Measurements from ENCODE around the gene SVIL. TPM values are rescaled to one million over a fixed set of nuclear protein-coding genes. Genes with fewer than 3 reads are reported as not detected.

SVIL gene
- polyA plus RNA-seq, 1 experiment = 47.9 TPM

DNA sequence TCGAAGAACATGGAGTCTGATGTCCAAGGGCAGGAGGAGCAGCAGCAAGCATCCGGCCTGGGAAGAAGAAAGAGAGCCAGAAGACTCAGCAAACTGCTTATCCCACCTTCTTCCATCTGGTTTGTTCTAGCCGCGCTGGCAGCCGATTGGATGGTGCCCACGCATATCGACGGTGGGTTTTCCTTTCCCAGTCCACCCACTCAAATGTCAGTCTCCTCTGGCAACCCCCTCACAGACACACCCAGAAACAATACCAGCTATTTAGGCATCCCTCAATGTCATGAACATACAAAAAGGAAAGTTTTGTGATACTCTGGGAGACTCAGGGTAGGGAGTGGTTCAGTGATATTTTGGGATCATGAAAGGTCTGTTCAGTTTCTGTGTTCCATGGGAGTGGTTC is 206.3 kb downstream of the SVIL start:
- POLR2A ChIA-PET = no interaction called here

DNA sequence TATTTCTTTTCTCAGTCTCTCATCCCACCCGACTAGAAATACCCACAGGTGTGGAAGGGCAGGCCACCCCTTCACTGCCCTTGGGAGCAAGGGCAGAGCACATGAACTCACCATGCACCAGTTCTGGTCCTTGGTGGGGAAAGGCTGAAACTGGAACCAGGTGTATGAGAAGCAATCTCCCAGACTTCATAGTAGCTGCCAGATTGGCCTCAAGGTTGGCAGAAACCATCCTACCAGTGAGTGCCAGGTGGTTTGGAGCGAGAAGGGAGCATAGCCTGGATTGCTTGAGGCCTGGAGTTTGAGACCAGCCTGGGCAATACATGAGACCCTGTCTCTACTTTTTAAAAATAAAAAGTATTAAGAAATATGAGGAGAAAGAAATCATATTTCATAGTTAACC is 207.1 kb downstream of the SVIL start:
- H3K27ac ChIP-seq (ENCODE audit: low read depth, low read length) = no peak overlapping the region
- H3K27me3 ChIP-seq (ENCODE audit: control insufficient read depth, insufficient read depth, low read length) = no peaks in the 10 kb centered on the region
- TF ChIP-seq, protein P1, sequence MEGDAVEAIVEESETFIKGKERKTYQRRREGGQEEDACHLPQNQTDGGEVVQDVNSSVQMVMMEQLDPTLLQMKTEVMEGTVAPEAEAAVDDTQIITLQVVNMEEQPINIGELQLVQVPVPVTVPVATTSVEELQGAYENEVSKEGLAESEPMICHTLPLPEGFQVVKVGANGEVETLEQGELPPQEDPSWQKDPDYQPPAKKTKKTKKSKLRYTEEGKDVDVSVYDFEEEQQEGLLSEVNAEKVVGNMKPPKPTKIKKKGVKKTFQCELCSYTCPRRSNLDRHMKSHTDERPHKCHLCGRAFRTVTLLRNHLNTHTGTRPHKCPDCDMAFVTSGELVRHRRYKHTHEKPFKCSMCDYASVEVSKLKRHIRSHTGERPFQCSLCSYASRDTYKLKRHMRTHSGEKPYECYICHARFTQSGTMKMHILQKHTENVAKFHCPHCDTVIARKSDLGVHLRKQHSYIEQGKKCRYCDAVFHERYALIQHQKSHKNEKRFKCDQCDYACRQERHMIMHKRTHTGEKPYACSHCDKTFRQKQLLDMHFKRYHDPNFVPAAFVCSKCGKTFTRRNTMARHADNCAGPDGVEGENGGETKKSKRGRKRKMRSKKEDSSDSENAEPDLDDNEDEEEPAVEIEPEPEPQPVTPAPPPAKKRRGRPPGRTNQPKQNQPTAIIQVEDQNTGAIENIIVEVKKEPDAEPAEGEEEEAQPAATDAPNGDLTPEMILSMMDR (IDR thresholded peaks at IDR 0.05; ENCODE audit: low read depth, low read length) = no peak
- no peak overlapping the region for H3K4me3 ChIP-seq (ENCODE audit: low read depth, low read length)
- ChIA-PET CTCF (interaction anchor here (2.0 kb wide), 1 partner anchor 20 kb away, joined by 6 read pairs; no protein-coding TSS in a partner anchor), POLR2A (no interaction called here)
- no peaks in the 10 kb centered on the region for H3K9me3 ChIP-seq (ENCODE audit: control insufficient read depth, insufficient read depth, low read length)
- no peak for DNase-seq (ENCODE audit: low read depth, low spot score)

More for the DNA sequence above, 206.3 kb downstream of the SVIL start:
- Histone ChIP-seq H3K9me3 (ENCODE audit: control insufficient read depth, insufficient read depth, low read length) (no peaks in the 10 kb centered on the region), H3K27me3 (ENCODE audit: control insufficient read depth, insufficient read depth, low read length) (no peaks in the 10 kb centered on the region), H3K4me3 (ENCODE audit: low read depth, low read length) (no peak overlapping the region), H3K27ac (ENCODE audit: low read depth, low read length) (no peak overlapping the region)
- TF ChIP-seq, protein P1 (IDR thresholded peaks at IDR 0.05; ENCODE audit: low read depth, low read length) = no peak
- CTCF ChIA-PET = interaction anchor here (1.0 to 2.0 kb wide), 5 partner anchors 8 to 68 kb away, joined by 3 to 6 read pairs (median 3); no protein-coding TSS in a partner anchor
- no peak for DNase-seq (ENCODE audit: low read depth, low spot score)

DNA sequence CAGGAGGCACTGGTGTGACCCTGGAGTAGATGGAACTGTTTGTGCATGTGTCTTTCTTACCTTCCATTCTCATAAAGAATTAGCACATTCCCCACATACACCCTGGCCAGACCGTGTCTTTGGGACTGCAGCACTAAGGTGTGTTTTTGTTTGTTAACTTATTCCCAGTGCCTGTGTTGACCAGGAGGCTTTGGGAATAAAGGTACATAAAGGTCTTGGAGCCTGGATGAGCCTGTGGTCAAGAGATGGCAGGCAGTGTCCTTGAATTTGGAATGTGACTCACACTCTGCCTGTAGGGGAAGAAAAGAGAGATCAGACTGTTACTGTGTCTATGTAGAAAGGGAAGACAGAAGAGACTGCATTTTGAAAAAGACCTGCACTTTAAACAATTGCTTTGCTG is 208.4 kb downstream of the SVIL start:
- no peak for DNase-seq (ENCODE audit: low read depth, low spot score)
- Histone ChIP-seq H3K9me3 (ENCODE audit: control insufficient read depth, insufficient read depth, low read length) (no peaks in the 10 kb centered on the region), H3K4me3 (ENCODE audit: low read depth, low read length) (no peak overlapping the region), H3K27me3 (ENCODE audit: control insufficient read depth, insufficient read depth, low read length) (no peaks in the 10 kb centered on the region), H3K27ac (ENCODE audit: low read depth, low read length) (no peak overlapping the region)
- ChIA-PET CTCF (no interaction called here), POLR2A (no interaction called here)
- TF ChIP-seq, protein P1 (IDR thresholded peaks at IDR 0.05; ENCODE audit: low read depth, low read length) = no peak

DNA sequence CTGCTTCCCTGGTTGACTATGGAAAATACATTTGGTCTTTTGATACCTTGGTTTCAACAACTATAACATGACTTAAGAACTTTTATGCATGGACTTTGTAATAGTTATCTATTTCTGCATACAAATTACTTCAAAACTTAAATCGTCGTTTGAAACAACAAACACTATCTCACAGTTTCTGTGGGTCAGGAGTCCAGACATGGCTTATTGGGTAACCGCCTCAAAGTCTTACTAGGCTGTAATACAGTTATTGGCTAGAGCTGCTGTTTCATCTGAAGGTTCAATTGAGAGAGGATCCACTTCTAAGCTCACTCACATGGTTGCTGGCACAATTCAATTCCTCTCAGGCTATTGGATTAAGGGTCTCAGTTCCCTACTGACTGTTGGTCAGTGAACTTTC is 210.8 kb downstream of the SVIL start:
- CTCF ChIA-PET = interaction anchor here (0.9 to 1.1 kb wide), 2 partner anchors 25 to 31 kb away, joined by 5 read pairs; no protein-coding TSS in a partner anchor
- POLR2A ChIA-PET = no interaction called here

DNA sequence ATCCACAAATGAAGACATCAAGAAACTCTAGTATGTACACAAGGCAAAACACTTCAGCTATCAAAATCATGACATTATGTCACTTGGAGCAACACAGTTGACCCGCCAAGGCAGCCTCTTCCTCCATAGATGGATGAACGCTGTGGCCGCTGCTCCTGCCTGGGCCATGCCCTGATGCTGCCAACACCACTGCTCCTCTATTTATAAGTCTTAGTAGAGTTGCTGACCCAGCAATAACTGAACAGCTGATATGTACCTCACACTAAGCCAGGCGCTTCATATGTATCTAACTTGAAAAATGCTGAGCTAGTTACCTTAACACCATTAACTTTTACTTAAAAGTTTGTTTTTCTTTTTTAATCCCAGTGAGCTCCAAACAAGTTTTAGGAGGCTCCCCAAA is 214.0 kb downstream of the SVIL start:
- POLR2A ChIA-PET = no interaction called here
- no peak overlapping the region for H3K27ac ChIP-seq (ENCODE audit: low read depth, low read length)
- no peak overlapping the region for H3K4me3 ChIP-seq (ENCODE audit: low read depth, low read length)
- TF ChIP-seq, protein P1 (IDR thresholded peaks at IDR 0.05; ENCODE audit: low read depth, low read length) = no peak
- CTCF ChIA-PET = interaction anchor here (0.9 to 1.2 kb wide), 3 partner anchors 25 to 35 kb away, joined by 3 read pairs; no protein-coding TSS in a partner anchor
- no peaks in the 10 kb centered on the region for H3K27me3 ChIP-seq (ENCODE audit: control insufficient read depth, insufficient read depth, low read length)
- DNase-seq (ENCODE audit: low read depth, low spot score) = no peak
- no peaks in the 10 kb centered on the region for H3K9me3 ChIP-seq (ENCODE audit: control insufficient read depth, insufficient read depth, low read length)

More for the DNA sequence above, 210.8 kb downstream of the SVIL start:
- H3K27ac ChIP-seq (ENCODE audit: low read depth, low read length) = no peak overlapping the region
- no peaks in the 10 kb centered on the region for H3K9me3 ChIP-seq (ENCODE audit: control insufficient read depth, insufficient read depth, low read length)
- no peaks in the 10 kb centered on the region for H3K27me3 ChIP-seq (ENCODE audit: control insufficient read depth, insufficient read depth, low read length)
- TF ChIP-seq, protein P1 (IDR thresholded peaks at IDR 0.05; ENCODE audit: low read depth, low read length) = no peak
- DNase-seq (ENCODE audit: low read depth, low spot score) = no peak
- H3K4me3 ChIP-seq (ENCODE audit: low read depth, low read length) = no peak overlapping the region

All from AG04450 (cell line).